BLaER1 (cell line): ENCODE results near the gene TAF5L.
"Not testable (repeated sequence)": the region's sequence is repeated elsewhere in the genome, so short reads cannot be mapped to it uniquely, and the experiment has no call there.

Experiments
- H3K27ac ChIP-seq: shearing (Covaris generic); formaldehyde crosslinking; 2 replicates; pipeline ENCODE4 v1.8.1; 2022
- H3K27me3 ChIP-seq: shearing (Covaris generic); formaldehyde crosslinking; 2 replicates; pipeline ENCODE4 v1.8.1; 2022
- H3K36me3 ChIP-seq: shearing (Covaris generic); formaldehyde crosslinking; 2 replicates; pipeline ENCODE4 v1.8.1; 2022
- H3K4me1 ChIP-seq: shearing (Covaris generic); formaldehyde crosslinking; 2 replicates; pipeline ENCODE4 v1.8.1; 2022
- H3K4me2 ChIP-seq: shearing (Covaris generic); formaldehyde crosslinking; 2 replicates; pipeline ENCODE4 v1.8.1; 2022
- H3K4me3 ChIP-seq: shearing (Covaris generic); formaldehyde crosslinking; 2 replicates; pipeline ENCODE4 v1.8.1; 2022
- H3K9ac ChIP-seq: shearing (Covaris generic); formaldehyde crosslinking; 2 replicates; pipeline ENCODE4 v1.8.1; 2022
- H3K9me3 ChIP-seq: shearing (Covaris generic); formaldehyde crosslinking; 2 replicates; pipeline ENCODE4 v1.8.1; 2022
- H4K20me1 ChIP-seq: shearing (Covaris generic); formaldehyde crosslinking; 2 replicates; pipeline ENCODE4 v1.8.1; 2022
- Cebpa-rat ChIP-seq: shearing (Covaris generic); IDR thresholded peaks from 2 replicates; pipeline ENCODE4 v1.8.1; 2022

TAF5L gene

DNA sequence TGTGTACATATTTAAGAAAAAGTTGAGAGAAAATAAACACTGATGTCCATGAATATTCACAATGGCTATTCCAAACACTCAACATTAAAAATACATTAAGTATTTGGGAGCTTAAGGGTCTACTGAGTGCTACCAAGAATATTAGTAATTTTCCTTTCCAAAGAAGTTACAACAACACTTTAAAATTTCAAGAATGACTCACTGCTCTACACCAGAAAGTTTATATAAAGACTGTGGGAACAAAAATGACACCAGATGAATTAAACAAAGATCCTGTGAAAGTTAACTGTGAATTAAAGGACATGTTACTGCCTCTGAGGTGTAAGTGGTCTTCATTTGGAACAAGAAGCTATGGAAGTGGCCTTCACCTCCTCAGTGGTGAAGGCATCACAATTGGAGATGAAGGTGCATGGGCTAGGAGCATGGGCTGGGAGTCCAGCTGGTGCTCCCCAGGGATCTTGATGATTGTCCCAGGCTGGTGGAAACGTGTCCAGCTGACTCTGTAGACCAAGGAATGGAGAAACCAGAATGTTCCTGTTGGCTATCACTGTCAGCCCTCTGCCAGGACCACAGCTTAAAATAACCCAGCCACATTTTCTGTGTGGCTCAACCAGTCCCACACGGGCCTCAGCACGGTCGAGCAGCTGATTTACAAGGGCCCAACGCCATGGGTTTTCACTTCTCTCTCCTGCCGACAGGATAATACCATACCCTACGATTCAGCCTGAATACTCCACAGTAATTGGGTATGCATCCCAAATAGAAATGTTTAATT is 28.8 kb downstream of the TAF5L start:
- Histone ChIP-seq H3K9ac (no peak overlapping the region), H4K20me1 (peaks cover 52% of the 10 kb centered on the region), H3K4me3 (no peak overlapping the region), H3K9me3 (no peaks in the 10 kb centered on the region), H3K36me3 (peaks cover 78% of the 10 kb centered on the region), H3K4me1 (no peaks in the 10 kb centered on the region), H3K4me2 (no peak overlapping the region), H3K27me3 (no peaks in the 10 kb centered on the region), H3K27ac (no peak overlapping the region)
- no peak for TF ChIP-seq Cebpa-rat

DNA sequence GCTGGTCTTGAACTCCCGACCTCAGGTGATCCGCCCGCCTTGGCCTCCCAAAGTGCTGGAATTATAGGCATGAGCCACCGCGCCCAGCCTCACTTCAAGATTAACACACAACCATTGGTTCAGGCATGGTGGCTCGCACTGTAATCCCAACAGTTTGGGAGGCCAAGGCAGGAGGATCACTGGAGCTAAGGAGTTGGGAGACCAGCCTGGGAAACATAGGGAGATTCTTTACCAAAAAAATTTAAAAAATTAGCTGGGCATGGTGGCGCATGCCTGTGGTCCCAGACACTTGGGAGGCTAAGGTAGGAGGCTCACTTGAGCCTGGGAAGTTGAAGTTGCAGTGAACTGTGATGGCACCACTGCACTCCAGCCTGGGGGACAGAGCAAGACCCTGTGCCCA is 30.0 kb downstream of the TAF5L start:
- H4K20me1 ChIP-seq = peaks cover 44% of the 10 kb centered on the region
- H3K4me1 ChIP-seq = not testable (repeated sequence)

DNA sequence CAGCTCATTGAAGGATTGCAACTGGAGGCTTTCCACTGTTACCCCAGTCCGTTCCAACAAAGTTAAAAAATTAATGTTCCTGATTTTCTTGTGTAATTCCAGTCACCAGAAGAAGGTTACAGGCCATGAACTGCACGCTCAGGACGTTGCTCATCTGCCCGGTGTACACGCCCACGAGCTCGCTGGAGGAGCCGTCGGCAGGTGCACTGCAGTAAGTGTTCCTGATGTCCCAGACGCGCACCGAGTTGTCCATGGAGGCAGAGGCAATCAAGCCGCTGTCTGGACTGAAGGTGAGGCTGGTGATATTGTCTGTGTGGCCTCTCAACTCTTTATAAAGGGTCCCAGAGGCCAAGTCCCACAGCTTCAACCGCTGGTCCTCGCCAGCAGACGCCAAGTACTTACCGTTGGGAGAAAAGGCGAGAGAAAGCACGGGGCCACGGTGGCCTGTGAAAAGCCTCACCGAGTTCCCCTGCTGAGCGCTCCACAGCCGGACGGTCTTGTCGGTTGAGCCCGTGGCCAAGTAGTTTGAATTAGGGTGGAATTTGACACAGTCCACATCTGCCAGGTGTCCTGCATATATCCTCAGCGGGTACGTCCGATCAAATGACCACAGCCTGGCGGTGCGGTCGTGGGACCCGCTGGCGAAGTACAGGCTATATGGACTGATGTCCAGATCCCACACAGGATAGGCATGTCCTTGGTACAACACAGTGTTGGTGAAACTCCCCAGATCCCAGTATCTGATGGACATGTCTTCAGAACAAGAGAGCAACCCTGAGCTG is 31.5 kb downstream of the TAF5L start:
- H3K27me3 ChIP-seq = no peaks in the 10 kb centered on the region
- no peak overlapping the region for H3K27ac ChIP-seq
- H3K4me3 ChIP-seq = no peak overlapping the region
- H4K20me1 ChIP-seq = peaks cover 37% of the 10 kb centered on the region
- no peaks in the 10 kb centered on the region for H3K4me1 ChIP-seq
- no peak overlapping the region for H3K9ac ChIP-seq
- no peak overlapping the region for H3K4me2 ChIP-seq
- H3K9me3 ChIP-seq = no peaks in the 10 kb centered on the region
- TF ChIP-seq Cebpa-rat = no peak
- H3K36me3 ChIP-seq = peaks cover 53% of the 10 kb centered on the region

More for the DNA sequence above, 30.0 kb downstream of the TAF5L start:
- H3K4me3 ChIP-seq, H3K4me2 ChIP-seq, H3K9me3 ChIP-seq, H3K9ac ChIP-seq, H3K27ac ChIP-seq, H3K27me3 ChIP-seq: not testable (repeated sequence)
- H3K36me3 ChIP-seq = peaks cover 66% of the 10 kb centered on the region

DNA sequence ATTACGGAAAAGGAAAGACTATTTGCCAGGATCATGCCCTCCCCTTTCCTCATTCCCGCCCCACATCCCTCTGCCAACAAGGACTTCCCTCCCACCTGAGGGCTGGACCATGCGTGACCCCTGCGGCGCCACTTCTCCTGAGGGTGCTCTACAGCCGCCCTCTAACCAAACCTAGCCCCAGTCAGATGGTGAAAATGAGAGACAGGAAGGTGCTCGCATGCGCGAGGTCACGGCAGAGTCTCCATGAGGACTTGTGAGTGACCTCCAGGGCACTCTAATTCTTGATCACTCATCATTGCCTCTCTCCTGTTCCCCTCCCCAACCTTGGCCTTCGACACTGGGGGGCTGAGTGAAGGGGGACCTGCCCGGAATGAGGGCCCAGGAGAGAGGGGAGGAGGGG is 32.1 kb downstream of the TAF5L start:
- Histone ChIP-seq H3K4me2 (no peak overlapping the region), H3K4me1 (no peaks in the 10 kb centered on the region), H3K27ac (no peak overlapping the region), H3K9me3 (no peaks in the 10 kb centered on the region), H3K4me3 (no peak overlapping the region), H4K20me1 (peaks cover 37% of the 10 kb centered on the region), H3K27me3 (no peaks in the 10 kb centered on the region), H3K36me3 (peaks cover 53% of the 10 kb centered on the region), H3K9ac (no peak overlapping the region)
- no peak for TF ChIP-seq Cebpa-rat

DNA sequence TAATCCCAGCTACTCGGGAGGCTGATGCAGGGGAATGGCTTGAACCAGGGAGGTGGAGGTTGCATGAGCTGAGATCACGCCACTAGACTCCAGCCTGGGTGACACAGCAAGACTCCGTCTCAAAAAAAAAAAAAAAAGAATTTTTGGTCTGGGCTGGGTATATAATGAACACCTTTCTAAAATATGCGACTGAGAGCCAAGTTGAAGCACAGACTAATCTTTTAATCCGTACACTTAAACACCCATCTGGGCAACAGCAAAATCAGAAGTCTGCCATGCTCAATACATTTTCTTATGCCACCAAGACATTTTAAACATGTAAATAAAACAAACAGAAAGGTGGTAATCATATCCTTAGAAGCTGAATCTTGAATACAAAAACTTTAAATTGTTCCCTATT is 35.8 kb downstream of the TAF5L start:
- Histone ChIP-seq H3K9ac (no peak overlapping the region), H4K20me1 (peaks cover 16% of the 10 kb centered on the region; the same call in 1 of the 2 replicates), H3K4me2 (no peak overlapping the region), H3K36me3 (peaks cover 39% of the 10 kb centered on the region), H3K27me3 (no peaks in the 10 kb centered on the region), H3K27ac (no peak overlapping the region), H3K4me1 (peaks cover 7% of the 10 kb centered on the region; the same call in 1 of the 2 replicates), H3K4me3 (no peak overlapping the region), H3K9me3 (no peaks in the 10 kb centered on the region)
- no peak for TF ChIP-seq Cebpa-rat

DNA sequence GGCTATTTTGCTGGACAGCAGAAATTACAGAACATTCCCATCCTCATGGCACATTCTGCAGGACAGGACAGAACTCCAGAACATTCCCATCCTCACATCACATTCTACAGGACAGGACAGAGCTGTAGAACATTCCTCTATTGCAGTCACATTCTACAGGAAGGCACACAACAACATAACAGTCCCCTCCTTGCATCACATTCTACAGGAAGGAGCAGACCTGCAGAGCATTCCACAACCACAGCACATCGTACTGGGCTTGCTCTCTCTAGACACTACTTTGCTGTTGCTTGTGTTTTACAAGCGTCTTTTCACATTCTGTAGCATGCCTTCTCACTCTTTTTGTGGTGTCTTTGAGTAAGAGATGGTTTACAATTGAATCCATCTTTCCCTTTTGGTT is 40.6 kb downstream of the TAF5L start:
- Histone ChIP-seq H4K20me1 (no peaks in the 10 kb centered on the region), H3K27me3 (no peaks in the 10 kb centered on the region), H3K9me3 (no peaks in the 10 kb centered on the region), H3K4me1 (peaks cover 9% of the 10 kb centered on the region), H3K9ac (no peak overlapping the region), H3K27ac (no peak overlapping the region), H3K4me3 (no peak overlapping the region), H3K4me2 (no peak overlapping the region), H3K36me3 (peaks cover 10% of the 10 kb centered on the region; the same call in 1 of the 2 replicates)
- TF ChIP-seq Cebpa-rat = no peak

DNA sequence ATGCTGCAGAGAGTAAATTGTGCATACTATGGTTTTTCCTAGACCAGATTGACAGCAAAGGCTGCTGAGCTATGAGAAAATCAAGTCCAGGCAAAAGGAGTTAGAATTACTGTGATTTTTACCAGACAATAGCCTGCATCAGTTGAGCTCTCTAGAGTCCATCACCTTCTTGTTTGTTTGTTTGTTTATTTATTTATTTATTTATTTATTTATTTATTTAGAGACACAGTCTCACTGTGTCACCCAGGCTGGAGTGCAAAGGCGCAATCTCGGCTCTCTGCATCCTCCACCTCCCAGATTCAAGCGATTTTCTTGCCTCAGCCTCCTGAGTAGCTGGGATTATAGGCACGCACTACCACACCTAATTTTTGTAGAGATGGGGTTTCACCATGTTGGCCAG is 43.2 kb downstream of the TAF5L start:
- Histone ChIP-seq H3K36me3 (0 out of 2 replicates have a peak, but pooled peaks cover under 1% of the 10 kb centered on the region), H3K27ac (no peak overlapping the region), H3K27me3 (no peaks in the 10 kb centered on the region), H3K4me1 (peaks cover 29% of the 10 kb centered on the region), H3K9me3 (no peaks in the 10 kb centered on the region), H3K4me3 (no peak overlapping the region), H3K9ac (no peak overlapping the region), H3K4me2 (no peak overlapping the region), H4K20me1 (no peaks in the 10 kb centered on the region)
- TF ChIP-seq Cebpa-rat = no peak

DNA sequence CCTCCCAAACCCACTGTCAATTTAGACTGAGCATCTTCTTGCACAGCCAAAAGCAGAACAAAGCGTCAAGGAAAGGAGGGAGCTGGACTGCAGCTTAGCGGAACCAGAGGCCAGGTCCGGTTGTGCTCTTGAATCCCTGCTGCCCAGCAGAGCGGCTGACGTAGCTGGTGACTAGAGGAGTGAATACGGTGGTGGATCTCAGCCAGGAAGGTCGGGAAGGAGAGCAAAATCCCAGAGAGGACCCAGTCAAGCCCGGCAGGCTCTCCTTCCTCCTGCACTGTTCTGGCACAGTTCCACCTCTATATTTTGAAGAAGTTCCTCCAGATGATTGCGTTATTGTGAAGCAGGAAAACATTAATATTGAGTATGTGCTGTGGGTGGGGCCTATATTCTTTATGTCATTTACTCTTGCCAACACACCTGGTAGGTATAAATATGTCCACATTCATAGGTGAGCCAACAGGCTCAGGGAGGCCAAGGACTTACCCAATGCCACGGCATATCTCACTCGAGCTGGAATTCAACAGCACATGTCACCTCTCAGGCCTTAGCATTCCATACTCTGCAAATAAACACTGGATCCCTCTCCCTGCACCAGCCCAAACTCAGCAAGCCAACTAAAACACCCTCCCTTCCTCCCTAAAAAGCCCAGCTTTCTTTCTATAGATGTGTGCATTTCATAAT is 43.8 kb downstream of the TAF5L start:
- Histone ChIP-seq H3K36me3 (no peaks in the 10 kb centered on the region), H3K9ac (no peak overlapping the region), H3K27me3 (no peaks in the 10 kb centered on the region), H3K27ac (no peak overlapping the region), H3K4me1 (peaks cover 25% of the 10 kb centered on the region), H3K4me3 (no peak overlapping the region), H3K4me2 (no peak overlapping the region), H4K20me1 (no peaks in the 10 kb centered on the region), H3K9me3 (no peaks in the 10 kb centered on the region)
- TF ChIP-seq Cebpa-rat = no peak

DNA sequence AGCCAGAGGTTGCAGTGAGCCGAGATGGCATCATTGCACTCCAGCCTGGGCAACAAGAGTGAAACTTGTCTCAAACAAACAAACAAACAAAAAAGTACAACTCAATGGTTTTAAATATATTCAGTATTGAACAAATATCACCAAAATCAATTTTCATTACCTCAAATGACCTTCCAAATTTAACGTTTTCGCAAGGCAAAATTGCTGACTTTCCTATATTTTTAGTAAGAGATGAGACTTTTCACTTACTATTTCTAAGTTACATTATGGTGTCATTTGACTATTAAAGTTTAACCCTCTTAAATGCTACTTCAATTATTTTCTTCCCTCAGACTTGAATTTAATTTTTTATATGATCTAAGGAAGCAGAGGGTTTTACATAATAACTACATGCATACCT is 44.4 kb downstream of the TAF5L start:
- TF ChIP-seq Cebpa-rat = no peak
- Histone ChIP-seq H3K27me3 (no peaks in the 10 kb centered on the region), H3K4me2 (no peak overlapping the region), H3K27ac (no peak overlapping the region), H3K9me3 (no peaks in the 10 kb centered on the region), H3K4me3 (no peak overlapping the region), H3K9ac (no peak overlapping the region), H3K4me1 (peaks cover 25% of the 10 kb centered on the region), H4K20me1 (no peaks in the 10 kb centered on the region), H3K36me3 (no peaks in the 10 kb centered on the region)

DNA sequence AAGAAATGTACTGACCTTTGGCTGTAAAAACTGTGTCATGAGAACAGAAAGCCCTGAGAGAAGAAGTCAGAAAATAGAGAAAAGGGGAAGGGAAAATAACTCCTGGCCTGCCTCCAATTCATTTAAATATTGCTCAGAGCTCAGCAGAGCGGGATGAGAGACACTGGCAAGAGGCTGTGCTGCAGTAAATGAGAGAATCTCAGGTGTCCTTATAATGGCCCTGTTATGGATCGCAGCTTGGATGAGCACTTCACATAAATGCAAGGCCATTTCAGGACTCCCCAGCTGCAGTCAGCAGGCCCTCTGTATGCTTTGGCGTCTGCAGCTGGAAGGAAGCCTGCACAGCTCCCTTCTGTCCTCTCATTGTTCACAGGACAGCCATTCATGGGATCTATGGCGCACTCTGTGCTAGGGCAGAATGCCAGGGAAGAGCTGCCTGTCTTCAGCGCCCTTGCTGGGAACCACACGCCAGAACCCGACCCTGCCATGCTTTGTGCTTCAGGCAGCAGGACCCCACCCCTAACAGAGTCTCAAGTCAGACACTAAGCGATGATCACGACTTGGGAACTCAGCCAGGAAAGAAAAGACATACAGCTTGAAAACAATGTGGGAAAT is 46.8 kb downstream of the TAF5L start:
- H3K27me3 ChIP-seq = no peaks in the 10 kb centered on the region
- H4K20me1 ChIP-seq = no peaks in the 10 kb centered on the region
- no peak overlapping the region for H3K4me3 ChIP-seq
- no peak overlapping the region for H3K27ac ChIP-seq
- no peak overlapping the region for H3K9ac ChIP-seq
- no peak for TF ChIP-seq Cebpa-rat
- no peaks in the 10 kb centered on the region for H3K9me3 ChIP-seq
- no peaks in the 10 kb centered on the region for H3K36me3 ChIP-seq
- peaks cover 25% of the 10 kb centered on the region for H3K4me1 ChIP-seq
- peak overlapping the region; percentile 48 for H3K4me2 ChIP-seq
